IMR-90 (cell line): ENCODE measurements around the gene DSCAM. TPM values are rescaled to one million over a fixed set of nuclear protein-coding genes. Genes with fewer than 3 reads are reported as not detected.

Source experiments
- ATAC-seq: fragments of 200-7000 bp; cut with Tn5 transposase; 2 replicates; pipeline ENCODE4 v1.9.1; 2020; ENCODE audit warnings: low read depth, mild to moderate bottlenecking, moderate library complexity
- BruUV-seq: library from RNA; stranded (reverse); fragments of 400-500 nt; replicated peaks from 2 replicates; lab custom pipeline; 2021; lab: Mats Ljungman, UMichigan
- CTCF ChIA-PET: fragments of 300-600 bp; formaldehyde crosslinking; extraction: SDS; loops from one replicate; lab custom pipeline; 2021; ENCODE audit warnings: antibody characterized with exemption; lab: Yijun Ruan, JAX
- POLR2A ChIA-PET: fragments of 300-600 bp; sonication (Branson Sonifier 250); formaldehyde crosslinking; loops from one replicate; lab custom pipeline; 2022; ENCODE audit warnings: antibody characterized with exemption; ENCODE audit not compliant: unreplicated experiment; lab: Charles Lee
- DNase-seq: peaks from one replicate; pipeline ENCODE4 v3.0.0; 2013
- H2AFZ ChIP-seq: replicated peaks from 2 replicates; pipeline ENCODE3; 2013; ENCODE audit warnings: low read length, mild to moderate bottlenecking; ENCODE audit not compliant: poor library complexity
- H2AK5ac ChIP-seq: 2 replicates; pipeline ENCODE4 v1.6.1; 2013; ENCODE audit warnings: low read depth, low read length, inconsistent platforms
- H2AK9ac ChIP-seq: replicated peaks from 2 replicates; pipeline ENCODE3; 2013; ENCODE audit warnings: mild to moderate bottlenecking, low read depth, low read length, moderate library complexity; ENCODE audit not compliant: poor library complexity
- H2BK120ac ChIP-seq: 2 replicates; pipeline ENCODE4 v1.6.1; 2013; ENCODE audit warnings: low read depth, low read length, inconsistent platforms
- H2BK15ac ChIP-seq: 3 replicates; pipeline ENCODE4 v1.6.1; 2013; ENCODE audit warnings: low read depth, low read length, inconsistent platforms
- H2BK20ac ChIP-seq: 2 replicates; pipeline ENCODE4 v1.6.1; 2013; ENCODE audit warnings: low read depth, mild to moderate bottlenecking, inconsistent platforms, low read length, moderate library complexity
- H2BK5ac ChIP-seq: 2 replicates; pipeline ENCODE4 v1.6.1; 2013; ENCODE audit warnings: mild to moderate bottlenecking, low read depth, low read length, inconsistent platforms; ENCODE audit not compliant: poor library complexity, severe bottlenecking
- H3K14ac ChIP-seq: replicated peaks from 2 replicates; pipeline ENCODE4 v1.6.1; 2013; ENCODE audit warnings: low read depth, low read length, inconsistent platforms
- H3K18ac ChIP-seq: 2 replicates; pipeline ENCODE4 v1.6.1; 2013; ENCODE audit warnings: low read depth, low read length, control low read depth
- H3K23ac ChIP-seq: 2 replicates; pipeline ENCODE4 v1.6.1; 2013; ENCODE audit warnings: low read depth, low read length, inconsistent platforms
- H3K27ac ChIP-seq: 2 replicates; pipeline ENCODE4 v1.5.1; 2013; ENCODE audit warnings: mild to moderate bottlenecking, control low read depth, low read length; ENCODE audit not compliant: insufficient read depth
- H3K27me3 ChIP-seq: 2 replicates; pipeline ENCODE4 v1.6.1; 2013; ENCODE audit warnings: low read length; ENCODE audit not compliant: control insufficient read depth, insufficient read depth
- H3K36me3 ChIP-seq: 2 replicates; pipeline ENCODE4 v1.6.1; 2013; ENCODE audit warnings: low read length, mixed read lengths; ENCODE audit not compliant: control insufficient read depth, insufficient read depth
- H3K4ac ChIP-seq: 2 replicates; pipeline ENCODE4 v1.6.1; 2013; ENCODE audit warnings: low read depth, low read length, inconsistent platforms
- H3K4me1 ChIP-seq: 2 replicates; pipeline ENCODE4 v1.6.1; 2013; ENCODE audit warnings: low read length, mixed read lengths; ENCODE audit not compliant: control insufficient read depth, insufficient read depth
- H3K4me2 ChIP-seq: 2 replicates; pipeline ENCODE4 v1.6.1; 2013; ENCODE audit warnings: low read depth, mild to moderate bottlenecking, control low read depth, low read length, moderate library complexity
- H3K4me3 ChIP-seq: 2 replicates; pipeline ENCODE4 v1.5.1; 2013; ENCODE audit warnings: low read depth, mild to moderate bottlenecking, control low read depth, low read length, moderate library complexity; ENCODE audit not compliant: insufficient read depth
- H3K56ac ChIP-seq: 2 replicates; pipeline ENCODE4 v1.6.1; 2013; ENCODE audit warnings: low read length, inconsistent platforms; ENCODE audit not compliant: insufficient read depth; ENCODE audit errors: extremely low read depth
- H3K79me1 ChIP-seq, 2 experiments: 2 replicates each; pipeline ENCODE4 v1.6.1; 2013; ENCODE audit warnings: low read length in 2 of 2, inconsistent platforms in 1 of 2, low read depth in 1 of 2
- H3K9ac ChIP-seq: 2 replicates; pipeline ENCODE4 v1.6.1; 2013; ENCODE audit warnings: low read depth, low read length, control low read depth
- H3K9me1 ChIP-seq: 2 replicates; pipeline ENCODE4 v1.6.1; 2013; ENCODE audit warnings: low read length, inconsistent platforms; ENCODE audit not compliant: insufficient read depth
- H3K9me3 ChIP-seq: 2 replicates; pipeline ENCODE4 v1.6.1; 2013; ENCODE audit warnings: low read length; ENCODE audit not compliant: control insufficient read depth, insufficient read depth
- H4K20me1 ChIP-seq: 2 replicates; pipeline ENCODE4 v1.6.1; 2013; ENCODE audit warnings: low read length, inconsistent platforms; ENCODE audit not compliant: insufficient read depth
- H4K5ac ChIP-seq: 2 replicates; pipeline ENCODE4 v1.6.1; 2013; ENCODE audit warnings: mild to moderate bottlenecking, low read depth, low read length, control low read depth
- H4K8ac ChIP-seq, 2 experiments: 2 replicates each; pipeline ENCODE4 v1.6.1; 2013; ENCODE audit warnings: low read depth in 2 of 2, low read length in 2 of 2, control low read depth in 1 of 2, inconsistent platforms in 1 of 2
- H4K91ac ChIP-seq: 2 replicates; pipeline ENCODE4 v1.6.1; 2013; ENCODE audit warnings: low read depth, low read length, inconsistent platforms; ENCODE audit not compliant: insufficient read depth
- CEBPB ChIP-seq: IDR thresholded peaks from 2 replicates; pipeline ENCODE4 v1.6.1; 2012; ENCODE audit warnings: low read depth, low read length, improper control_type of control experiment
- CHD1 ChIP-seq: IDR thresholded peaks from 2 replicates; pipeline ENCODE4 v1.6.1; 2012; ENCODE audit warnings: low read depth, low read length, improper control_type of control experiment
- RCOR1 ChIP-seq: IDR thresholded peaks from 2 replicates; pipeline ENCODE4 v1.6.1; 2012; ENCODE audit warnings: mild to moderate bottlenecking, low read length, improper control_type of control experiment; ENCODE audit not compliant: insufficient replicate concordance
- WGBS, 2 experiments: methylation state at CpG; one replicate each; pipeline versions ENCODE4 v1.1.5 to v1.1.7; 2013; ENCODE audit warnings: missing lambda C conversion rate in 2 of 2; ENCODE audit not compliant: insufficient read length in 1 of 2; ENCODE audit errors: extremely low coverage in 2 of 2; 5-methylcytosine and 5-hydroxymethylcytosine counted together
- dilution Hi-C: fragments of 300-500 bp; cut with HindIII; formaldehyde crosslinking; loops from one replicate; pipeline ENCODE4 v1.14.3; 2018; ENCODE audit warnings: low sequenced_read_pairs; ENCODE audit not compliant: unreplicated experiment
- in situ Hi-C: fragments of 300-500 bp; cut with MboI; formaldehyde crosslinking; loops from 3 replicates; pipeline ENCODE4 v1.14.3; 2019; ENCODE audit warnings: low sequenced_read_pairs, inconsistent platforms, mixed read lengths
- intact Hi-C: fragments of 100-400 bp; cut with micrococcal nuclease; formaldehyde crosslinking; loops from 2 replicates; pipeline ENCODE4 v1.10.0; 2022
- polyA plus RNA-seq, 3 experiments: library from polyadenylated mRNA; depleted of rRNA; stranded (reverse); fragments of >200 nt; gene quantifications; 2 replicates each; pipeline ENCODE4 v1.2.3, GENCODE V29; 2012; ENCODE audit warnings: low replicate concordance in 1 of 3
- total RNA-seq: library from RNA; depleted of rRNA; stranded (reverse); fragments of >200 nt; gene quantifications from 2 replicates; pipeline ENCODE4 v1.2.3, GENCODE V29; 2012

Gene DSCAM
- total and polyA plus RNA-seq, 2 of the 4 experiments (the other 2 are of a cell fraction) = under 0.01 to 0.02 TPM

DNA sequence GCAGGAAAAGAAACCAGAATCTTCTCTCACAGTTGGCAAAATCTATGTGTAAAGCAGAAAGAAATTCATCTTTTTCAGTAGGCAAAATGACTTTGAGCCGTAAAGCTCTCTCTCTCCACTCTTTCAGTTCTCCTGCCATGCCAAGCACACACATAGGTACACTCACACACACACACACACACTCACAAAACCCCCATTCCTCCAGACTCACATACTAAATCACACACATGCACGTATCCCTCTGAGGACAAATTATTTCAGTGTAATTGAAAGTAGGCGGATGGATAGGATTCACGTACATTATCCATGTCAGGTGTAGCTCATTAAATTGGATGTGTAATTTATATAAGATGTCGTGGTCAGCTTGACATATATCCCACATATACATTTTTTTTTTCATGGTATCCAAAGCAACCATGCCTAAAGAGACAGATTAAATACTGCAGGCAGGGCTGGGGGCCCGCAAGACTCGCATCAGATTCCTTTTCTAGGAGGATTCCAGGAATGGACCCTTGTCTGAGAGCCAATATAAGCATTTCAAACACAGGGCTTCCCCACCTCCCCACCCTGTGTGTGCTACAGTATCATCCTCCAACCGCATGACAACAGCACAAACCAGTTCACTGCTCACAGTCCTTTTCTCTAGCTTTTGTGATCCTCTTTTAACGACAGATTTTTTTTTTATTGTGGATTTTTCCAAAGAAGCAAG lies 658.9 kb downstream of the DSCAM start:
- DNase-seq = no peak
- no peak overlapping the region for H2BK120ac ChIP-seq
- intact Hi-C loops = no loop called here
- no TSS peak for BruUV-seq
- H4K20me1 ChIP-seq = no peaks in the 10 kb centered on the region
- no peak overlapping the region for H3K4me3 ChIP-seq
- no peak for TF ChIP-seq RCOR1
- no peak for TF ChIP-seq CEBPB
- no peak for TF ChIP-seq CHD1
- POLR2A ChIA-PET = no interaction called here
- H2AK5ac ChIP-seq = no peak overlapping the region
- no peak overlapping the region for H3K56ac ChIP-seq
- no peak overlapping the region for H3K27ac ChIP-seq
- no peak overlapping the region for H4K91ac ChIP-seq
- no peak overlapping the region for H3K14ac ChIP-seq
- no peaks in the 10 kb centered on the region for H3K4me1 ChIP-seq
- H3K9me3 ChIP-seq = peaks cover 43% of the 10 kb centered on the region
- in situ Hi-C loops = loop anchor here (25.0 kb wide), 1 partner anchor 101 kb away; no protein-coding TSS in a partner anchor
- no peak overlapping the region for H2AFZ ChIP-seq
- no CpG with 5 or more reads among the region's 9 CpGs for WGBS, 2 experiments
- no peak overlapping the region for H2BK15ac ChIP-seq
- H3K23ac ChIP-seq = no peak overlapping the region
- CTCF ChIA-PET = no interaction called here
- dilution Hi-C loops = no loop called here
- no peak overlapping the region for H3K4me2 ChIP-seq
- H3K79me1 ChIP-seq = no peaks in the 10 kb centered on the region
- H3K9me1 ChIP-seq = no peaks in the 10 kb centered on the region
- no peak for ATAC-seq
- H3K4ac ChIP-seq = no peak overlapping the region
- H2BK5ac ChIP-seq = no peak overlapping the region
- H3K36me3 ChIP-seq = no peaks in the 10 kb centered on the region
- no peak overlapping the region for H3K18ac ChIP-seq
- H3K9ac ChIP-seq = no peak overlapping the region
- H4K8ac ChIP-seq = no peak overlapping the region
- no peaks in the 10 kb centered on the region for H3K27me3 ChIP-seq
- H2AK9ac ChIP-seq = no peak overlapping the region
- no peak overlapping the region for H2BK20ac ChIP-seq
- no peak overlapping the region for H4K5ac ChIP-seq
